ENCODE data around the gene DPYD.

Gene DPYD

GRCh38 chr1:97201641-97202040 lies 719.2 kb downstream of the DPYD start:
- H3K27ac ChIP-seq (ENCODE audit: low read length) = no peak overlapping the region
- no peak overlapping the region for H3K4me2 ChIP-seq (ENCODE audit: low read depth, low read length)
- H3K9ac ChIP-seq (ENCODE audit: low read length) = no peak overlapping the region
- no peaks in the 10 kb centered on the region for H3F3A ChIP-seq (ENCODE audit: insufficient read depth, low read length)
- H3K36me3 ChIP-seq (replicated peaks; ENCODE audit: insufficient read depth, low read length) = no peaks in the 10 kb centered on the region
- H3K9me3 ChIP-seq (replicated peaks; ENCODE audit: insufficient read depth, low read length) = no peaks in the 10 kb centered on the region
- no peaks in the 10 kb centered on the region for H3K9me2 ChIP-seq (replicated peaks; ENCODE audit: insufficient read depth, low read length)
- H3K4me3 ChIP-seq (ENCODE audit: low read length) = no peak overlapping the region
- H4K20me1 ChIP-seq (ENCODE audit: insufficient read depth, low read length) = no peaks in the 10 kb centered on the region
- TF ChIP-seq CTCF (IDR thresholded peaks at IDR 0.05; ENCODE audit: low read length) (no peak), EZH2phosphoT487 (IDR thresholded peaks at IDR 0.05; ENCODE audit: low read length) (no peak), EZH2 (optimal IDR thresholded peaks at IDR 0.05; ENCODE audit: low read depth, low read length) (no peak)
- H3K4me1 ChIP-seq (ENCODE audit: low read length) = peaks cover 6% of the 10 kb centered on the region; the same call in 1 of the 2 replicates
- H3K27me3 ChIP-seq (replicated peaks; ENCODE audit: insufficient read depth, low read length) = no peaks in the 10 kb centered on the region
- no peak overlapping the region for H2AFZ ChIP-seq (ENCODE audit: low read length)
- no peak for DNase-seq
- no peaks in the 10 kb centered on the region for H3K79me2 ChIP-seq (ENCODE audit: low read length)

DNA sequence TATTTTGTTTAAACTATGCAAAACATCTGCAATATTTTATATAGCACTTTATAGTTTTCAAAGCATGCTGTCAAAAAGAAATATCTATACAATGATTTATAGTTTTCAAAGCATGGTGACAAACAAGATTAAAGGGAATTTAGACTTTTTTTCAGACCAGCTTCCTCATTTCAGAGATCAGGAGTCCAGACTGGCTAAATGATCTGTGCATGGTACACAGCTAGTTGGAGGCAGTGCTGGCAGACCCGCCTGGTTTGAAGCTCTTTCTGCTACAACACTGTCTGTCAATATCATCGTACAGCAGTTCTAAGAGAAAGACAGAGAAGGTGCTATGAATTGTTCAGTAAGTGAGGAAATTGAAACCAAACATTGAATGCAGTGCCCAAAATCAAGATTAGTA lies 720.2 kb downstream of the DPYD start:
- Histone ChIP-seq H3K4me2 (ENCODE audit: low read depth, low read length) (no peak overlapping the region), H4K20me1 (ENCODE audit: insufficient read depth, low read length) (no peaks in the 10 kb centered on the region), H3F3A (ENCODE audit: insufficient read depth, low read length) (no peaks in the 10 kb centered on the region), H3K79me2 (ENCODE audit: low read length) (no peaks in the 10 kb centered on the region), H3K4me3 (ENCODE audit: low read length) (no peak overlapping the region), H3K9me2 (replicated peaks; ENCODE audit: insufficient read depth, low read length) (no peaks in the 10 kb centered on the region), H3K9me3 (replicated peaks; ENCODE audit: insufficient read depth, low read length) (no peaks in the 10 kb centered on the region), H3K9ac (ENCODE audit: low read length) (no peak overlapping the region), H3K27ac (ENCODE audit: low read length) (no peak overlapping the region), H3K27me3 (replicated peaks; ENCODE audit: insufficient read depth, low read length) (no peaks in the 10 kb centered on the region), H3K36me3 (replicated peaks; ENCODE audit: insufficient read depth, low read length) (no peaks in the 10 kb centered on the region), H2AFZ (ENCODE audit: low read length) (no peak overlapping the region), H3K4me1 (ENCODE audit: low read length) (peaks cover 6% of the 10 kb centered on the region; the same call in 1 of the 2 replicates)
- TF ChIP-seq EZH2phosphoT487 (IDR thresholded peaks at IDR 0.05; ENCODE audit: low read length) = no peak
- TF ChIP-seq EZH2 (optimal IDR thresholded peaks at IDR 0.05; ENCODE audit: low read depth, low read length) = no peak
- no peak for TF ChIP-seq CTCF (IDR thresholded peaks at IDR 0.05; ENCODE audit: low read length)
- no peak for DNase-seq

DNA sequence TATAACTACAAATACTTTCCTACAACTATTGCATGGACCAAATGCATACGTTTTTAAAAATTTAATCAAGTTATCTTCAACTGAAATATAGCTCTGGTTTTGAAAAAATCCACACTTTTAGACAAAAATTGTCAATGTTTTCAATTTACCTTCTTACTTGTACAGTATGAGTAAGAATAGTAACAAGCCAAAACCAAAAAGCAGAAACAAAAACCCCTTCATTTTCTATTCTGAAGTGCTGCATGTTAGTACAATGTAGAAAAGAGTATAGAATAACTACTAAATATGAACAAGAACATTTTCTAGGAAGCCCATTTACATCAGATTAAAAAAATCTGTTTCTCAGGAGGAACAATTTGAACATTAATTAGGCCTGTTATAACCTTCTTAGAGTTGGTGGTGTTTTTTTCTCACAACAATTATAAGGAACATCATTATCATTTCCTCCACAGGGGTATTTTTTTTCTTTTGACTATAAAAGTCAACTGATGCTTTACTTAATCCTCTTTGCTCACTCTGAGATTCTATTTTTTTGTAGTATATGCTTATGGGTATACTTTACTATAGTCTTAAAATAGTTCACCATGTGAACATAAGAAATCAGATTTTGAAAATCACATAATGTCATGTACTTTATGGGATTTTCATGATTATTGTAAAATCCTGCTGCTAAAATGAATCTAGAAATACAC lies 723.9 kb downstream of the DPYD start:
- no peak overlapping the region for H3K4me3 ChIP-seq (ENCODE audit: low read length)
- H3K27ac ChIP-seq (ENCODE audit: low read length) = no peak overlapping the region
- H3K4me2 ChIP-seq (ENCODE audit: low read depth, low read length) = no peak overlapping the region
- no peaks in the 10 kb centered on the region for H3K9me3 ChIP-seq (replicated peaks; ENCODE audit: insufficient read depth, low read length)
- no peaks in the 10 kb centered on the region for H3K79me2 ChIP-seq (ENCODE audit: low read length)
- H4K20me1 ChIP-seq (ENCODE audit: insufficient read depth, low read length) = no peaks in the 10 kb centered on the region
- no peaks in the 10 kb centered on the region for H3K36me3 ChIP-seq (replicated peaks; ENCODE audit: insufficient read depth, low read length)
- H2AFZ ChIP-seq (ENCODE audit: low read length) = no peak overlapping the region
- no peak for DNase-seq
- H3K27me3 ChIP-seq (replicated peaks; ENCODE audit: insufficient read depth, low read length) = no peaks in the 10 kb centered on the region
- H3F3A ChIP-seq (ENCODE audit: insufficient read depth, low read length) = no peaks in the 10 kb centered on the region
- H3K9me2 ChIP-seq (replicated peaks; ENCODE audit: insufficient read depth, low read length) = no peaks in the 10 kb centered on the region
- no peaks in the 10 kb centered on the region for H3K4me1 ChIP-seq (ENCODE audit: low read length)
- no peak for TF ChIP-seq EZH2 (optimal IDR thresholded peaks at IDR 0.05; ENCODE audit: low read depth, low read length)
- no peak for TF ChIP-seq CTCF (IDR thresholded peaks at IDR 0.05; ENCODE audit: low read length)
- TF ChIP-seq EZH2phosphoT487 (IDR thresholded peaks at IDR 0.05; ENCODE audit: low read length) = no peak
- no peak overlapping the region for H3K9ac ChIP-seq (ENCODE audit: low read length)
